Measurements from ENCODE around the gene PEF1. TPM values are rescaled to one million over a fixed set of nuclear protein-coding genes. Genes with fewer than 3 reads are reported as not detected.
A peak's percentile ranks its signal among the peaks of the same experiment; 100 is the strongest.
"Not testable (repeated sequence)": the region's sequence is repeated elsewhere in the genome, so short reads cannot be mapped to it uniquely, and the experiment has no call there.

PEF1 gene
- total and polyA plus RNA-seq, 2 donors: 53.7 to 83.1 TPM

- Histone ChIP-seq H3K9me3 (ENCODE audit: control insufficient read depth in 2 of 2, insufficient read depth in 1 of 2, low read length in 1 of 2) (no peaks in the 10 kb centered on the region), H3K27me3 (ENCODE audit: control insufficient read depth in 2 of 2, insufficient read depth in 1 of 2, low read length in 1 of 2) (peaks cover 9 to 32% of the 10 kb centered on the region in 2 donors), H3K4me1 (ENCODE audit: control insufficient read depth in 2 of 2, insufficient read depth in 2 of 2, low read length in 2 of 2) (no peaks in the 10 kb centered on the region), H3K36me3 (ENCODE audit: control insufficient read depth in 2 of 2, insufficient read depth in 2 of 2, low read length in 1 of 2) (no peaks in the 10 kb centered on the region), H3K27ac (ENCODE audit: low read depth in 1 of 2, low read length in 1 of 2) (peak overlapping the region in 1 of 2 donors; percentile 55), H3K4me3 (ENCODE audit: low read length in 2 of 2) (no peak overlapping the region)
- DNase-seq (ENCODE audit: low read depth in 6 of 9, low spot score in 9 of 9): peak in 5 of 9 donors; percentile 17 to 49 (median 34)
- 72% methylated on average over 14 of the region's 14 CpGs for WGBS
Measured at GRCh38 chr1:31587720-31588423, 56.8 kb downstream of the PEF1 start.

DNA sequence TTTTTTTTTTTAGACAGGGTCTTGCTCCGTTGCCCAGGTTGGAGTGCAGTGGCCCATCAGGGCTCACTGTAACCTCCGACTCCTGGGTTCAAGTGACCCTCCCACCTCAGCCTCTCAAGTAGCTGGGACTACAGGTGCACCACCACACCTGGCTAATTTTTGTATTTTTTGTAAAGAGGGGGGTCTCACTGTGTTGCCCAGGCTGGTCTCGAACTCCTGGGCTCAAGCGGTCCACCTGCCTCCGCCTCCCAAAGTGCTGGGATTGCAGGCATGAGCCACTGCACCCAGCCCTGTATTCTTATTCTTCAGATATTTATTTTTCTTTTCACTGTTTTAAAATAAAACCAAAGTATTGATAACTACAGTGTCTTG, 57.4 kb downstream of the PEF1 start:
- not testable (repeated sequence) for H3K36me3 ChIP-seq (ENCODE audit: control insufficient read depth in 2 of 2, insufficient read depth in 2 of 2, low read length in 1 of 2); H3K9me3 ChIP-seq (ENCODE audit: control insufficient read depth in 2 of 2, insufficient read depth in 1 of 2, low read length in 1 of 2); H3K4me1 ChIP-seq (ENCODE audit: control insufficient read depth in 2 of 2, insufficient read depth in 2 of 2, low read length in 2 of 2); H3K27ac ChIP-seq (ENCODE audit: low read depth in 1 of 2, low read length in 1 of 2); DNase-seq (ENCODE audit: low read depth in 6 of 9, low spot score in 9 of 9); H3K4me3 ChIP-seq (ENCODE audit: low read length in 2 of 2)
- WGBS: 94% methylated on average over 5 of the region's 5 CpGs
- peaks cover 9 to 31% of the 10 kb centered on the region in 2 donors for H3K27me3 ChIP-seq (ENCODE audit: control insufficient read depth in 2 of 2, insufficient read depth in 1 of 2, low read length in 1 of 2)

- H3K4me3 ChIP-seq (ENCODE audit: low read length in 2 of 2): no peak overlapping the region
- no peak for DNase-seq (ENCODE audit: low read depth in 6 of 9, low spot score in 9 of 9)
Measured at GRCh38 chr1:31586376-31587327, 58.0 kb downstream of the PEF1 start.

DNA sequence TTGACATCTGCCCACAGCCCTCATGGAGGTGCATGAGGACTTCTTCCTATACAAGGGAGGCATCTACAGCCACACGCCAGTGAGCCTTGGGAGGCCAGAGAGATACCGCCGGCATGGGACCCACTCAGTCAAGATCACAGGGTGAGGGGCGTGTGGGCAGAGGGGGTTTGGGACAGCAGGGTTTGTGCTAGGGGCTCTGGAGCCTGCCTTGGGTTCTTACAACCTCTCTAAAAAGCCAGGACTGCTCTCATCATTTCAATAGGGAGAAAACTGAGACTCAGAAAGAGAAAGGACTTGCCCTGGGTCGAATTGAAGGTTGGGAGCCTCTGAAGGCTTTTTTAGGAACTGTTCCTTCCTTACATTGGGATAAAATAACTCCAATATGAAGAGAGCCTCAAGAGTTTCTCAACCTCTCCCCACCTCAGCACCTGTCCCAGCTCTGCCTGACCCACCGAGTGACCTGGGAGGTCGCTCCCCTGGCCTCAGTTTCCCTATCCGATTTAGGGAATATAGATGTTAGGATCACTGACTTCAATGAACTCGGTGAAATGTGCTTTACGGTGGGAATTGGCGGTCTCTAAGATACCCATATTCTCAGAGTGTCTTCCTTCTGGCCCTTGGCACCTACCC, 58.8 kb downstream of the PEF1 start:
- no peak for DNase-seq (ENCODE audit: low read depth in 6 of 9, low spot score in 9 of 9)
- 95% methylated on average over 11 of the region's 11 CpGs for WGBS
- H3K36me3 ChIP-seq (ENCODE audit: control insufficient read depth in 2 of 2, insufficient read depth in 2 of 2, low read length in 1 of 2): no peaks in the 10 kb centered on the region

More at GRCh38 chr1:31586376-31587327, 58.0 kb downstream of the PEF1 start:
- H3K27ac ChIP-seq (ENCODE audit: low read depth in 1 of 2, low read length in 1 of 2): no peak overlapping the region
- no peaks in the 10 kb centered on the region for H3K4me1 ChIP-seq (ENCODE audit: control insufficient read depth in 2 of 2, insufficient read depth in 2 of 2, low read length in 2 of 2)
- no peaks in the 10 kb centered on the region for H3K36me3 ChIP-seq (ENCODE audit: control insufficient read depth in 2 of 2, insufficient read depth in 2 of 2, low read length in 1 of 2)
- H3K9me3 ChIP-seq (ENCODE audit: control insufficient read depth in 2 of 2, insufficient read depth in 1 of 2, low read length in 1 of 2): no peaks in the 10 kb centered on the region
- 86% methylated on average over 47 of the region's 47 CpGs for WGBS
- H3K27me3 ChIP-seq (ENCODE audit: control insufficient read depth in 2 of 2, insufficient read depth in 1 of 2, low read length in 1 of 2): peaks cover 9 to 28% of the 10 kb centered on the region in 2 donors

GRCh38 chr1:31584869-31585735, 59.6 kb downstream of the PEF1 start:
- no peak overlapping the region for H3K27ac ChIP-seq (ENCODE audit: low read depth in 1 of 2, low read length in 1 of 2)
- DNase-seq (ENCODE audit: low read depth in 6 of 9, low spot score in 9 of 9): no peak
- H3K4me1 ChIP-seq (ENCODE audit: control insufficient read depth in 2 of 2, insufficient read depth in 2 of 2, low read length in 2 of 2): no peaks in the 10 kb centered on the region
- no peaks in the 10 kb centered on the region for H3K9me3 ChIP-seq (ENCODE audit: control insufficient read depth in 2 of 2, insufficient read depth in 1 of 2, low read length in 1 of 2)
- H3K4me3 ChIP-seq (ENCODE audit: low read length in 2 of 2): no peak overlapping the region
- no peaks in the 10 kb centered on the region for H3K36me3 ChIP-seq (ENCODE audit: control insufficient read depth in 2 of 2, insufficient read depth in 2 of 2, low read length in 1 of 2)
- peaks cover 9 to 25% of the 10 kb centered on the region in 2 donors for H3K27me3 ChIP-seq (ENCODE audit: control insufficient read depth in 2 of 2, insufficient read depth in 1 of 2, low read length in 1 of 2)
- WGBS: 97% methylated on average over 27 of the region's 27 CpGs

More for the DNA sequence above, 58.8 kb downstream of the PEF1 start:
- H3K9me3 ChIP-seq (ENCODE audit: control insufficient read depth in 2 of 2, insufficient read depth in 1 of 2, low read length in 1 of 2): no peaks in the 10 kb centered on the region
- H3K27me3 ChIP-seq (ENCODE audit: control insufficient read depth in 2 of 2, insufficient read depth in 1 of 2, low read length in 1 of 2): peaks cover 9 to 28% of the 10 kb centered on the region in 2 donors
- no peaks in the 10 kb centered on the region for H3K4me1 ChIP-seq (ENCODE audit: control insufficient read depth in 2 of 2, insufficient read depth in 2 of 2, low read length in 2 of 2)
- no peak overlapping the region for H3K27ac ChIP-seq (ENCODE audit: low read depth in 1 of 2, low read length in 1 of 2)
- no peak overlapping the region for H3K4me3 ChIP-seq (ENCODE audit: low read length in 2 of 2)

DNA sequence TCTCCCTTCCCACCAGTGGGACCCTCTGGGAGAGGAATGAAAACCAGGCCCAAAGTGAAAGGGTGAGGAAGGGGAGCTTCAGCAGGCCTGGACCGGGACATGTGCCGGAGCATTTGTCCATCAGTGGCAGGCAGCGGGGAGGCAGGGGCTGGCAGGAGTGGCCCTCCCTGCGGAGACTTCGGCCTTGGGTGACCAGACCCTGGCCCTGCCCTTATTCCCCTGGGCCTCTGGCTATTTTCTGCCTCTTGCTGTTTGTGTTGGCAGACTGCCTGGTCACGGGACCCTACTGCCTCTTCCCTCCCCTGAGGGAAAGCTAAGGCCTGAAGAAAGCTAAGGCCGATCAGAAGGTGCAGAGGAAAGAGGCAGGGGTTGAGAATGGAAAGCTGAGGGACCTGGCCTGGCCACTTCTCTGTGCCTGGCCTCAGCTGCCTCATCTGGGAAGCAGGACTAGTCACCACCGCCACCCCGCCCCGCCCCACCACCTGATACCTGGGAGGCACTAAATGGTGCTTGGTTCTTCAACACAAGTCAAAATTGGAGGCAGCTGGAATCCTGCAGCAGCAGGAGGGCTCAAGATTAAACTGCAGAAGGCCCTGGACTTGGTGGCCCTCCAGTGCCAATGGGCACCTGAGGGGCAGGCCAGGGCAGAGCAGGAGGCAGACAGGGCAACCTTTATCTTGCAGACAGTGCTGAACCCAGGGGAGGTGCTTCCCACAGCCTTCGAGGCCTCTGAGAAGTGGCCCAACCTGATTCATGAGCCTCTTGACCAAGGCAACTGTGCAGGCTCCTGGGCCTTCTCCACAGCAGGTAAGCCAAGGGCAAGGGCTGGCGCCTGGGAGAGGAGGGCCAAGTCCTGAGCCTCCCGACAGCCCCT, 60.4 kb downstream of the PEF1 start:
- Histone ChIP-seq H3K4me3 (ENCODE audit: low read length in 2 of 2) (no peak overlapping the region), H3K9me3 (ENCODE audit: control insufficient read depth in 2 of 2, insufficient read depth in 1 of 2, low read length in 1 of 2) (no peaks in the 10 kb centered on the region), H3K27me3 (ENCODE audit: control insufficient read depth in 2 of 2, insufficient read depth in 1 of 2, low read length in 1 of 2) (peaks cover 9 to 16% of the 10 kb centered on the region in 2 donors), H3K4me1 (ENCODE audit: control insufficient read depth in 2 of 2, insufficient read depth in 2 of 2, low read length in 2 of 2) (peaks cover 0 to 2% of the 10 kb centered on the region in 2 donors), H3K27ac (ENCODE audit: low read depth in 1 of 2, low read length in 1 of 2) (no peak overlapping the region), H3K36me3 (ENCODE audit: control insufficient read depth in 2 of 2, insufficient read depth in 2 of 2, low read length in 1 of 2) (no peaks in the 10 kb centered on the region)
- DNase-seq (ENCODE audit: low read depth in 6 of 9, low spot score in 9 of 9): no peak
- WGBS: 93% methylated on average over 13 of the region's 13 CpGs

DNA sequence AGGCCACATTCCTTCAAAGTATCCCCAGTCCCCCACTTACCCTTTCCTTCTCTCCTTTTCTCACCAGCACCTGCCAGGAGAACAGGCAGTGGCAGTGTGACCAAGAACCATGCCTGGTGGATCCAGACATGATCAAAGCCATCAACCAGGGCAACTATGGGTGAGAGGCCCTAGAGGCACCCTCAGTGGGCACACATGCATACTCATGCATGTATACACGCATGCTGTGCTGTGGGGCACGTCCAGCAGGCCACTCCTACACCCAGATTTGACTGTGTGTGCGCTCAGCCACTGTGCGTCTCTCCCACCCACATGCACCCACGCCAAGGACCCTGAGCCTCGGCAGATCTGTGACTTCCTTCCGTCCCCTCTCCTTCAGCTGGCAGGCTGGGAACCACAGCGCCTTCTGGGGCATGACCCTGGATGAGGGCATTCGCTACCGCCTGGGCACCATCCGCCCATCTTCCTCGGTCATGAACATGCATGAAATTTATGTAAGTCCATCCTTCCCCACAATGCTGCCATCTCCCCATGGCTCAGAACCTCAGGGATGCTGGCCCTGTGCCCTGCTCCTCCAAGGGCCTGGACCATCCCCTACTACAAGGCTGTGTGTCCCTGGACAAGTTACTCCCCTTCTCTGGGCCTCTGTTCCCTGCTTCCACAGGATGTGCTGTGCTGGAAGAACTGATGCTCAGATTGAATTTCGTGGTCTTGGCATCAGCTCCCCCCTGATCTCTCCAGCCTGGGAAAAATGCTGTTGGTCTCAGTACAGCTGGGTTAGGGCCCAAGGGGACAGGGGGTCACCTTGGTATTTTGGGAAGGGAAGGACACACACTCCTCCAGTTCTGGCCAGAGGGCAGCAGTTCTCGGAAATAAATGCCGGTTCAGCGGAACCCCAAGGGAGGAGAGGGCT, 61.3 kb downstream of the PEF1 start:
- Histone ChIP-seq H3K27me3 (ENCODE audit: control insufficient read depth in 2 of 2, insufficient read depth in 1 of 2, low read length in 1 of 2) (peaks cover 3 to 7% of the 10 kb centered on the region in 2 donors), H3K4me1 (ENCODE audit: control insufficient read depth in 2 of 2, insufficient read depth in 2 of 2, low read length in 2 of 2) (peaks cover 0 to 3% of the 10 kb centered on the region in 2 donors), H3K4me3 (ENCODE audit: low read length in 2 of 2) (no peak overlapping the region), H3K9me3 (ENCODE audit: control insufficient read depth in 2 of 2, insufficient read depth in 1 of 2, low read length in 1 of 2) (no peaks in the 10 kb centered on the region), H3K36me3 (ENCODE audit: control insufficient read depth in 2 of 2, insufficient read depth in 2 of 2, low read length in 1 of 2) (no peaks in the 10 kb centered on the region), H3K27ac (ENCODE audit: low read depth in 1 of 2, low read length in 1 of 2) (no peak overlapping the region)
- no peak for DNase-seq (ENCODE audit: low read depth in 6 of 9, low spot score in 9 of 9)
- WGBS: 96% methylated on average over 16 of the region's 16 CpGs
